ENCODE data around the gene ADGB. TPM values are rescaled to one million over a fixed set of nuclear protein-coding genes. Genes with fewer than 3 reads are reported as not detected.

ADGB gene
- total RNA-seq, 2 experiments from 2014 or later = not detected

GRCh38 chr6:146594495-146594894 lies 4.3 kb upstream of the ADGB start:
- ATAC-seq (ENCODE audit: poor library complexity) = no peak
- intact Hi-C loops (cut with DNase I, micrococcal nuclease) = no loop called here
- peaks cover 3% of the 10 kb centered on the region for H3K4me1 ChIP-seq (ENCODE audit: insufficient read depth, low read length)

DNA sequence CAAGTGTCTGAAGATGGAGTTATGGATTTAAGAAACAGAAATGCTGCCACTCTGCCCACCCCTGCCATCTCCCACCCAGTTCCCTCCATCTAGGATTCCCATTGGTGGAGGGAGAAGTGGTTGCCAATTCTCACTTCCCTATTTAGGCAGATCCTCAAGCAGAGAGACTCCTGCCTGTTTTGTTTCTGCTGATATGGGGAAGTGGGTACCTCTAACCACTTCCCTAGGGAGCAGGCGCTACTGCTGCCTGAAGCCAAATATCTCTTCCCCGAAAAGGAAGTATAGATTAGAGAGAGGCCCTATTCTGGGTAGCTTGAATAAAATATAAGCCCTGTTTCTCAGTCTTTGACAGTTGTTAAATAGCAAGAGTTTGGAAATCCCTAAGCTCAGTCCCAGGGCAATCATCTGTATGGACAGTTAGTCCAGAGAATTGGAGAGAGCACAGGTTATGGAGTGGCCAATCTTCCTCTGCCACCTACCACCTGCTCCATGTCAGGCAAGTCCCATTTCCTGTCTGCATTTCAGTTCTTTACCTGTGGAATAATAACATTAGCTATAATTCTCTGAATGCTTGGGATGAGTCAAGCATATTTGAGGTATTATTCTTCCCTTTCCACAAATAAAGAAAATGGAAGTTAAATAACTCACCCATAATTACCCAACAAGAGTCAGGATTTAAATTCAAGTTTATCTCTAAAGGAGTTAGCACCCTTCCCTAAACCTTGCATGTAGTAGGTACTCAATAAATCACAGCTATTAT lies 2.6 kb upstream of the ADGB start:
- H3K27ac ChIP-seq (ENCODE audit: low read depth in 1 of 2, low read length in 2 of 2) = no peak overlapping the region
- H3K27me3 ChIP-seq (ENCODE audit: control insufficient read depth in 1 of 2, insufficient read depth in 2 of 2, low read length in 2 of 2) = peaks cover 0 to 5% of the 10 kb centered on the region in 2 experiments
- peaks cover 26% of the 10 kb centered on the region for H3K27me3 Mint-ChIP-seq
- no peaks in the 10 kb centered on the region for H3K36me3 ChIP-seq (ENCODE audit: insufficient read depth, low read length)
- no peak overlapping the region for H3K4me3 ChIP-seq (ENCODE audit: low read length)
- ATAC-seq (ENCODE audit: poor library complexity) = no peak
- no peak overlapping the region for H3K4me3 Mint-ChIP-seq
- no peak overlapping the region for H3K27ac Mint-ChIP-seq
- POLR2A ChIA-PET = no interaction called here
- CTCF ChIA-PET = no interaction called here
- intact Hi-C loops (cut with DNase I, micrococcal nuclease) = no loop called here
- TF ChIP-seq, protein P1, sequence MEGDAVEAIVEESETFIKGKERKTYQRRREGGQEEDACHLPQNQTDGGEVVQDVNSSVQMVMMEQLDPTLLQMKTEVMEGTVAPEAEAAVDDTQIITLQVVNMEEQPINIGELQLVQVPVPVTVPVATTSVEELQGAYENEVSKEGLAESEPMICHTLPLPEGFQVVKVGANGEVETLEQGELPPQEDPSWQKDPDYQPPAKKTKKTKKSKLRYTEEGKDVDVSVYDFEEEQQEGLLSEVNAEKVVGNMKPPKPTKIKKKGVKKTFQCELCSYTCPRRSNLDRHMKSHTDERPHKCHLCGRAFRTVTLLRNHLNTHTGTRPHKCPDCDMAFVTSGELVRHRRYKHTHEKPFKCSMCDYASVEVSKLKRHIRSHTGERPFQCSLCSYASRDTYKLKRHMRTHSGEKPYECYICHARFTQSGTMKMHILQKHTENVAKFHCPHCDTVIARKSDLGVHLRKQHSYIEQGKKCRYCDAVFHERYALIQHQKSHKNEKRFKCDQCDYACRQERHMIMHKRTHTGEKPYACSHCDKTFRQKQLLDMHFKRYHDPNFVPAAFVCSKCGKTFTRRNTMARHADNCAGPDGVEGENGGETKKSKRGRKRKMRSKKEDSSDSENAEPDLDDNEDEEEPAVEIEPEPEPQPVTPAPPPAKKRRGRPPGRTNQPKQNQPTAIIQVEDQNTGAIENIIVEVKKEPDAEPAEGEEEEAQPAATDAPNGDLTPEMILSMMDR (IDR thresholded peaks at IDR 0.05) = no peak
- DNase-seq = peak in 3 of 14 experiments; percentile 19 to 44 (median 40)
- no peaks in the 10 kb centered on the region for H3K9me3 ChIP-seq (ENCODE audit: control insufficient read depth in 1 of 2, insufficient read depth in 1 of 2, low read length in 2 of 2)
- H3K4me1 Mint-ChIP-seq (ENCODE audit: low read depth) = peaks cover 6% of the 10 kb centered on the region
- peaks cover 3% of the 10 kb centered on the region for H3K4me1 ChIP-seq (ENCODE audit: insufficient read depth, low read length)
- H3K36me3 Mint-ChIP-seq (ENCODE audit: low read depth) = no peaks in the 10 kb centered on the region
- no peaks in the 10 kb centered on the region for H3K9me3 Mint-ChIP-seq

More at GRCh38 chr6:146594495-146594894, 4.3 kb upstream of the ADGB start:
- POLR2A ChIA-PET = no interaction called here
- CTCF ChIA-PET = no interaction called here
- Mint-ChIP-seq H3K9me3 (no peaks in the 10 kb centered on the region), H3K36me3 (ENCODE audit: low read depth) (no peaks in the 10 kb centered on the region), H3K4me3 (no peak overlapping the region), H3K27me3 (peaks cover 14% of the 10 kb centered on the region), H3K4me1 (ENCODE audit: low read depth) (peaks cover 6% of the 10 kb centered on the region), H3K27ac (no peak overlapping the region)
- H3K9me3 ChIP-seq (ENCODE audit: control insufficient read depth in 1 of 2, insufficient read depth in 1 of 2, low read length in 2 of 2) = no peaks in the 10 kb centered on the region
- no peak overlapping the region for H3K4me3 ChIP-seq (ENCODE audit: low read length)
- TF ChIP-seq, protein P1 (IDR thresholded peaks at IDR 0.05) = no peak
- no peak overlapping the region for H3K27ac ChIP-seq (ENCODE audit: low read depth in 1 of 2, low read length in 2 of 2)
- no peaks in the 10 kb centered on the region for H3K27me3 ChIP-seq (ENCODE audit: control insufficient read depth in 1 of 2, insufficient read depth in 2 of 2, low read length in 2 of 2)
- H3K36me3 ChIP-seq (ENCODE audit: insufficient read depth, low read length) = no peaks in the 10 kb centered on the region
- DNase-seq = peak in 1 of 14 experiments; percentile 11

- ChIA-PET POLR2A (no interaction called here), CTCF (no interaction called here)
- Mint-ChIP-seq H3K36me3 (ENCODE audit: low read depth) (no peaks in the 10 kb centered on the region), H3K9me3 (no peaks in the 10 kb centered on the region), H3K4me1 (ENCODE audit: low read depth) (peaks cover 6% of the 10 kb centered on the region), H3K27ac (no peak overlapping the region), H3K4me3 (no peak overlapping the region), H3K27me3 (peaks cover 23% of the 10 kb centered on the region)
- intact Hi-C loops (cut with DNase I, micrococcal nuclease) = no loop called here
- DNase-seq (no peak), ATAC-seq (ENCODE audit: poor library complexity) (no peak)
- H3K27me3 ChIP-seq (ENCODE audit: control insufficient read depth in 1 of 2, insufficient read depth in 2 of 2, low read length in 2 of 2) = peaks cover 0 to 5% of the 10 kb centered on the region in 2 experiments
- TF ChIP-seq, protein P1 (IDR thresholded peaks at IDR 0.05) = no peak
- H3K36me3 ChIP-seq (ENCODE audit: insufficient read depth, low read length) = no peaks in the 10 kb centered on the region
- no peak overlapping the region for H3K27ac ChIP-seq (ENCODE audit: low read depth in 1 of 2, low read length in 2 of 2)
- no peak overlapping the region for H3K4me3 ChIP-seq (ENCODE audit: low read length)
- peaks cover 3% of the 10 kb centered on the region for H3K4me1 ChIP-seq (ENCODE audit: insufficient read depth, low read length)
- H3K9me3 ChIP-seq (ENCODE audit: control insufficient read depth in 1 of 2, insufficient read depth in 1 of 2, low read length in 2 of 2) = peaks cover 0 to 3% of the 10 kb centered on the region in 2 experiments
Observed at GRCh38 chr6:146601352-146601751, 2.6 kb downstream of the ADGB start.
